ENCODE results near the gene TGFB1.

Gene TGFB1

DNA sequence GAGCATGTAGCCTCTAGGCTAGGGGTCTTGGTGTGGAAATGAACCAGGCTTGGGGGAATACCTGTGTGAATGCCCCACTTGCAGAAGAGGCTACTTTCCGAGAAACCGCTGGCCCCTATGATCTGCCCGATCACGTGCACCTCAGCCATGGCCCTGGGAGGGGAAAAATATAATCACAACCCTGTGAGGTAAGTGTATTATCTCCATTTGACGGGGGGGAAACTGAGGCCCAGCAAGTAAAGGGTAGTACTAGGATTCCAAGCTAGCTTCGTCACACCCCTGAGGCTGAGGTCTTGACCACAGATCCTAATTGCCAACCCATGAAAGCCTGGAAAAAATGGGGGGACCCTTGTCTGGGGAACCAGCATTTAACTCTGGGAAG is 9.6 kb upstream of the TGFB1 start:
- Histone ChIP-seq H3K9me2 (replicated peaks; ENCODE audit: low read depth, low read length) (no peaks in the 10 kb centered on the region), H3F3A (ENCODE audit: low read depth) (no peaks in the 10 kb centered on the region), H3K4me2 (ENCODE audit: low read depth, low read length, poor library complexity, severe bottlenecking) (peak overlapping the region; percentile 88), H3K9ac (ENCODE audit: low read depth, low read length, poor library complexity, severe bottlenecking) (peak overlapping the region; percentile 90), H4K20me1 (ENCODE audit: insufficient read depth, low read length, poor library complexity, severe bottlenecking) (no peaks in the 10 kb centered on the region), H3K27me3 (ENCODE audit: insufficient read depth, low read length, poor library complexity, severe bottlenecking) (no peaks in the 10 kb centered on the region), H3K9me3 (ENCODE audit: insufficient read depth, low read depth, low read length) (no peaks in the 10 kb centered on the region), H3K4me1 (ENCODE audit: insufficient read depth, low read length, poor library complexity, severe bottlenecking) (peaks cover 21% of the 10 kb centered on the region), H3K36me3 (ENCODE audit: insufficient read depth, low read length) (no peaks in the 10 kb centered on the region), H3K79me2 (ENCODE audit: insufficient read depth, low read length) (peaks cover 21% of the 10 kb centered on the region), H2AFZ (ENCODE audit: low read length) (peak overlapping the region; percentile 85), H3K4me3 (ENCODE audit: low read length, poor library complexity, severe bottlenecking) (peak overlapping the region; percentile 84)
- TF ChIP-seq, protein P1, sequence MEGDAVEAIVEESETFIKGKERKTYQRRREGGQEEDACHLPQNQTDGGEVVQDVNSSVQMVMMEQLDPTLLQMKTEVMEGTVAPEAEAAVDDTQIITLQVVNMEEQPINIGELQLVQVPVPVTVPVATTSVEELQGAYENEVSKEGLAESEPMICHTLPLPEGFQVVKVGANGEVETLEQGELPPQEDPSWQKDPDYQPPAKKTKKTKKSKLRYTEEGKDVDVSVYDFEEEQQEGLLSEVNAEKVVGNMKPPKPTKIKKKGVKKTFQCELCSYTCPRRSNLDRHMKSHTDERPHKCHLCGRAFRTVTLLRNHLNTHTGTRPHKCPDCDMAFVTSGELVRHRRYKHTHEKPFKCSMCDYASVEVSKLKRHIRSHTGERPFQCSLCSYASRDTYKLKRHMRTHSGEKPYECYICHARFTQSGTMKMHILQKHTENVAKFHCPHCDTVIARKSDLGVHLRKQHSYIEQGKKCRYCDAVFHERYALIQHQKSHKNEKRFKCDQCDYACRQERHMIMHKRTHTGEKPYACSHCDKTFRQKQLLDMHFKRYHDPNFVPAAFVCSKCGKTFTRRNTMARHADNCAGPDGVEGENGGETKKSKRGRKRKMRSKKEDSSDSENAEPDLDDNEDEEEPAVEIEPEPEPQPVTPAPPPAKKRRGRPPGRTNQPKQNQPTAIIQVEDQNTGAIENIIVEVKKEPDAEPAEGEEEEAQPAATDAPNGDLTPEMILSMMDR (conservative IDR thresholded peaks at IDR 0.05; ENCODE audit: low read length) = no peak
- no peak for TF ChIP-seq EZH2phosphoT487 (IDR thresholded peaks at IDR 0.05; ENCODE audit: borderline replicate concordance)

DNA sequence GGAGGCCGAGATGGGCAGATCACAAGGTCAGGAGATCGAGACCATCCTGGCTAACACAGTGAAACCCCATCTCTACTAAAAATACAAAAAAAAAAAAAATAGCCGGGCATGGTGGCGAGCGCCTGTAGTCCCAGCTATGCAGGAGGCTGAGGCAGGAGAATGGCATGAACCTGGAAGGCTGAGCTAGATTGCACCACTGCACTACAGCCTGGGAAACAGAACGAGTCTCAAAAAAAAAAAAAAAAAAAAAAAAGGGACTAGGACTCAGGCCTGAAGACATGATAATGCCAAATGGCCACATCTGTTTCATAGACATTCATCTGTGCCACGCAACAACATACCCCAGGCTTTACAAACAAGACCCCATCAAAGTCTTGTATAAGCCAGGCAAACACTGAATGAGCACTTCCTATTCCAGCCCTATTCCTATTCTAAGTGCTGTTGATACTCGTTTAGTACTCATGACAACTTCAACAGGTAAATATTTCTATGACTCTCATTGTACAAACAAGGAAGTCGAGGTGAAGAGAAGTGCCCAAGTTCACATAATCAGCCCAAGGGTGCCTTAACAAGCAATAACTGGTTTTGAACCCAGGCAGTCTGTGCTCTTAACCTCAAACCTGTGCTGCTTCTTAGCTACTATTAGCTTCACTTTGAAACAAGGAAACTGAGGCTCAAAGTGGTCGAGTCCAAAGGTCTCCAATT is 8.6 kb upstream of the TGFB1 start:
- H3K9me3 ChIP-seq (ENCODE audit: insufficient read depth, low read depth, low read length) = no peaks in the 10 kb centered on the region
- no peaks in the 10 kb centered on the region for H3K36me3 ChIP-seq (ENCODE audit: insufficient read depth, low read length)
- no peaks in the 10 kb centered on the region for H3K9me2 ChIP-seq (replicated peaks; ENCODE audit: low read depth, low read length)
- H3K79me2 ChIP-seq (ENCODE audit: insufficient read depth, low read length) = peaks cover 21% of the 10 kb centered on the region
- no peak overlapping the region for H2AFZ ChIP-seq (ENCODE audit: low read length)
- TF ChIP-seq, protein P1 (conservative IDR thresholded peaks at IDR 0.05; ENCODE audit: low read length) = no peak
- TF ChIP-seq EZH2phosphoT487 (IDR thresholded peaks at IDR 0.05; ENCODE audit: borderline replicate concordance) = no peak
- no peaks in the 10 kb centered on the region for H3K27me3 ChIP-seq (ENCODE audit: insufficient read depth, low read length, poor library complexity, severe bottlenecking)
- peaks cover 27% of the 10 kb centered on the region for H3K4me1 ChIP-seq (ENCODE audit: insufficient read depth, low read length, poor library complexity, severe bottlenecking)
- H3F3A ChIP-seq (ENCODE audit: low read depth) = no peaks in the 10 kb centered on the region
- H3K4me3 ChIP-seq (ENCODE audit: low read length, poor library complexity, severe bottlenecking) = peak overlapping the region; percentile 84
- peak overlapping the region; percentile 88 for H3K4me2 ChIP-seq (ENCODE audit: low read depth, low read length, poor library complexity, severe bottlenecking)
- H4K20me1 ChIP-seq (ENCODE audit: insufficient read depth, low read length, poor library complexity, severe bottlenecking) = no peaks in the 10 kb centered on the region
- H3K9ac ChIP-seq (ENCODE audit: low read depth, low read length, poor library complexity, severe bottlenecking) = no peak overlapping the region

DNA sequence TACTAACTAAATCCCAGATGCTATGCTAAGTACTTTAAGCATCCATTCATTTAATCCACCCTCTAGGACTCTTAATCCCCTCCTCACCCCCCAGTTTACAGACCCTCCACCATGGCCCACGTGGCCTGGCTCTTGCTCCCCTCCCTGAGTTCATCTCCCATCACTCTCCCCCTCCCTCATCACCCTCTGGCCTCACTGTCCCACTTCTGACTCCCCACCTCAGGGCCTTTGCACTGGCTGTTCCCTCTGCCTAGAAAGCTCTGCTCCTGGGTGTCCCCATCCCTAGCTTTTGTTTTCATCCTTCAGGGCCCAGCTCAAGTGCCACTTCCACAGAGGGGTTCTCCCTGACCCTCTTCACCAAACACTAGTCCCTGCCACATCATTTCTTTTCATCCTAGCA is 6.0 kb upstream of the TGFB1 start:
- H4K20me1 ChIP-seq (ENCODE audit: insufficient read depth, low read length, poor library complexity, severe bottlenecking) = no peaks in the 10 kb centered on the region
- no peak overlapping the region for H3K9ac ChIP-seq (ENCODE audit: low read depth, low read length, poor library complexity, severe bottlenecking)
- H3F3A ChIP-seq (ENCODE audit: low read depth) = no peaks in the 10 kb centered on the region
- no peaks in the 10 kb centered on the region for H3K27me3 ChIP-seq (ENCODE audit: insufficient read depth, low read length, poor library complexity, severe bottlenecking)
- H3K36me3 ChIP-seq (ENCODE audit: insufficient read depth, low read length) = no peaks in the 10 kb centered on the region
- no peak overlapping the region for H2AFZ ChIP-seq (ENCODE audit: low read length)
- H3K79me2 ChIP-seq (ENCODE audit: insufficient read depth, low read length) = peaks cover 9% of the 10 kb centered on the region
- no peaks in the 10 kb centered on the region for H3K9me3 ChIP-seq (ENCODE audit: insufficient read depth, low read depth, low read length)
- no peaks in the 10 kb centered on the region for H3K9me2 ChIP-seq (replicated peaks; ENCODE audit: low read depth, low read length)
- peaks cover 36% of the 10 kb centered on the region for H3K4me1 ChIP-seq (ENCODE audit: insufficient read depth, low read length, poor library complexity, severe bottlenecking)
- H3K4me3 ChIP-seq (ENCODE audit: low read length, poor library complexity, severe bottlenecking) = no peak overlapping the region
- TF ChIP-seq, protein P1 (conservative IDR thresholded peaks at IDR 0.05; ENCODE audit: low read length) = no peak
- TF ChIP-seq EZH2phosphoT487 (IDR thresholded peaks at IDR 0.05; ENCODE audit: borderline replicate concordance) = no peak
- no peak overlapping the region for H3K4me2 ChIP-seq (ENCODE audit: low read depth, low read length, poor library complexity, severe bottlenecking)

All from Loucy (cell line).